Ecto neural progenitor cell (in vitro differentiated cells): Measurements from ENCODE around the gene ADGRG1.
"Not testable (repeated sequence)": the region's sequence is repeated elsewhere in the genome, so short reads cannot be mapped to it uniquely, and the experiment has no call there.

ENCODE experiments used
- DNase-seq: peaks from one replicate; pipeline ENCODE4 v3.0.0-alpha.2; 2018; ENCODE audit warnings: low spot score

The ADGRG1 gene

GRCh38 chr16:57666353-57667047 is 38.1 kb downstream of the ADGRG1 start:
- DNase-seq = no peak

DNA sequence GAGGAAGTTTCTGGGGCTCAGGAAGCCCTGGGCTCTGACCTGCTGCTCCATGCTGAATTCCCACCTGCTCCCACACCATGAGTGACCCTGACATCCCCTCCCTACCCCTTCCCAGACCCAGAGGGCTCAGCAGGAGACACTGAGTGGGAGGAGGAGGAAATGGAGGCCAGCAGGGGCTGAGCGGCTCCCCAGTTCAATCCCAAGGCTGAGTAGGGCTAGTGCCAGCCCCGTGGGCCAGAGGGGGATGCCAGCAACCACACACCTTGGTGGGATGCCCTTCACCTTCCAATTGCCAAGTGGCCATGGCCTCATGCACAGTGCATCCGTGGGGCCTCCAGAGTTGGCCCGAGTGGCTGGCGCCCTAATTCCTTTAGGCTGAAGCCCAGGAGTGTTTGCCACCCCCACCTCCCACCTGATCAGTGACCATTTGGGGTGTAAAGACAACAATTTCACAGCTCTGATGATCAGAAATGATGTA is 38.7 kb downstream of the ADGRG1 start:
- no peak for DNase-seq

DNA sequence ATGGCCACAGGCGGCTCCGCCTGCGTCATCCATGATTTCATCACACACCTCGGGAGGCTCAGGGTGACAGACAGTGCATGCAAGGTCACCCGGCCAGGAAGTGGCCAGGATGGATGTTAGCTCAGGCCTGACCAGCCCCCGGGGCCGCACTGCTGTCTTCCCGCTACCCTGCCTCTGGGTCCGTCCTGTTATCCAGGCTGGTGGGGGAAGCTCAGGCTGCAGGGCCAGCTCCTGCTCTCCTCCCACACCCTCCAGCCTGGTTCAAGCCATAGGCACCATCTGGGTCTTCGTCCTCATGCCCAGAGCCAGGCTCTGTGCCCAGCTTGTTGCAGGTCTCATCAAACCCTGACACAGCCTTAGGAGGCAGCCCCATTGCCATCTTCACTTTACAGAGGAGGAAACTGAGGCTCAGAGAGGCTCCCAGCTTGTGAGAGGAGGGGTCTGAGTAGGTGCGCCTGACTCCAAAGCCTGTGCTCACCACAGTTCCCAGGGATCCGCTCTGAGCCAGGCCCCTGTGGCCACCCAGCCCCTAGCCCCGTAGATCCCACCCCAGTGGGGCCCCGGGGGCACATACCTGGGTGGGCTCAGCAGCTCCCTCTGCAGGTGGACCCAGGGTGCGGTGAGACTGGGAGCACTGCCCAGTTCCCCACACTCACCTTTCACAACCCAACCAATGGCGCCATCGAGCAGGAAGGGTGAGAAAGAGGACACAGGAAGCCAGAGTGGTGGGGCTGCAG is 39.3 kb downstream of the ADGRG1 start:
- DNase-seq = no peak

DNA sequence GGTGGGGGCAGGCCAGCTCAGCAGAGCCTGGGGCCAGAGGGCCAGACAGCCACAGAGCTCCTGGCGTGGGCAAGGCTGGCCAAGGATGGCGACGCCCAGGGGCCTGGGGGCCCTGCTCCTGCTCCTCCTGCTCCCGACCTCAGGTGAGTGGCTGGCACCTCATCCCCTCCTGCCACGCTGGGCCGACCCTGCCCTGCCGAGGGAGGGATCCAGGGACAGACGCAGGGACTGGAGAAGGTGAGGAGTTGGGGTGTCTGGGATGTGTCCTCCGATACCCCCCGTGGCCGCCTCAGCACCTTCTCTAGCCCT is 39.8 kb downstream of the ADGRG1 start, which contains the start of gene ADGRG3:
TSS of gene ADGRG3 (plus strand) at position 44 of the 309 bp plus-strand sequence. CDS start at position 86, 42 bp downstream.
- no peak for DNase-seq

DNA sequence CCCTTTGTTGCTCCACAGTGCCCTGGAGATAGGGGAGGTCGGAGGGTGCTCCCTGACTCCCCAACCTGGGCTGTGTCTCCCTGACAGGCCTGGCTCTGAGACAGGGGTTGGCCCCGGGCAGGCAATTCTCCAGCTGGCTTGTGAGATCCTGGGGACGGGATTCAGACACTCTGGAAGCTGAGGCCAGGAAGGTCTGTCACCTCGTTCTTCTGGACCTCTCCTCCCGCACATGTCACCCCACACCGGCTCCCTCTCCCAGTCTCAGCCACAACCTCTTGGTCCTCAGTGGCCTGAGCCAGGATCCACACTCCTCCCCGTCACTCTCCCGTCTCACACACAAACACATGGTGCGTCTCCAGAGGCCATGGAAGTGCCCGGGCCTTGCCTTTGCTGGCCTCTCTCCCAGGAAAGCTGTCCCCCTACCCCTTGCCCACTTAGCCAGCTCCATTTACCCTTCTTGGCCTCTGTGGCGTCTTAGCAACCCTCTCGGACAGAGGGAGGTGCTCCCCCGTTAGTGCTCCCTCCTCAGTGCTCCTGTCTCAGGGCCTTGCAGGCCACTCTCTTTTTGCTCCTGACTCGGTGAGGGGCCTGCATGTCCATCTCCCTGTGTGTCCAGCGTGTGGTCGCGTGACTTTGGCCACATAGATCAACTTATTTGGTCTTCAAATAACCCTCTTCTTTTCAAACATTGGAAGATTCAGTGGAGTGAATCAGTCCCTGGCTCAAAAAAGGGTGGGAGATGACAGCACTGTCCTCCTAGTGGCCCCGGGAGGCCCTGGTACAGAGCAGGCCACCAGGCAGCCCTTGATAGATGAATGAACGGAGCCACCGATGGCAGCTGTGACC is 40.4 kb downstream of the ADGRG1 start:
- DNase-seq = no peak

DNA sequence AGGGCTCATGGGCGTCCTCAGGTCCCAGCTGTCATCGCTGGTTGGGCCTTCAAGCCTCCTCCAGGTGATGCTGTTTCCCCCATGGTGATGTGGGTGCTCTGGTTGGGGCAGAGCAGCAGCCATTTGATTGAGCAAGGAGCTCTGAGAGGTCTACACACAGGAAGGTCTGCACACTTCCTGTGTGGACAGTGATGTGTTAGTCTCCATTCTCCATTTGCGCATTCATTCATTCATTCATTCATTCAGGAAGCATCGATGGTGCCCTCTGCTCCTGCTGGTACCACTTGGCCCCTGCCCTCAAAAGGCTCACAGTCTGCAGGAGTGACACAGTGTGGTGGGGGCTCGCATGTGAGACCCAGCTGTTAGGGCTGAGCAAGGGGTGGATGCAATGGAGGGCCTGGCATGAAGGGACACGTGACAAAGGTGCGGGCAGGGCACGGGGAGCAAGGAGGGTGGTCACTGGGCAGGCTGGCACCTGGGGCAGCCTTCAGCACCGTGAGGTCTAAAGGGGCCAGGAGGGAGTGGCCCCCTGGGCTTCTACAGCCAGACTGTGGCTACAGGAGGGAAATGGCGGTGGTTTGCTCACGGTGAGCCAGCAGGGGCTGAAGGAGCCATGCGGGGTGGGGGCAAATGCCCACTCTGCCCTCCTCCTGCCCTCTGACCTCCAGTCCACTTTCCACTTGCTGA is 41.2 kb downstream of the ADGRG1 start:
- DNase-seq = no peak

GRCh38 chr16:57670196-57670595 is 41.8 kb downstream of the ADGRG1 start:
- no peak for DNase-seq

DNA sequence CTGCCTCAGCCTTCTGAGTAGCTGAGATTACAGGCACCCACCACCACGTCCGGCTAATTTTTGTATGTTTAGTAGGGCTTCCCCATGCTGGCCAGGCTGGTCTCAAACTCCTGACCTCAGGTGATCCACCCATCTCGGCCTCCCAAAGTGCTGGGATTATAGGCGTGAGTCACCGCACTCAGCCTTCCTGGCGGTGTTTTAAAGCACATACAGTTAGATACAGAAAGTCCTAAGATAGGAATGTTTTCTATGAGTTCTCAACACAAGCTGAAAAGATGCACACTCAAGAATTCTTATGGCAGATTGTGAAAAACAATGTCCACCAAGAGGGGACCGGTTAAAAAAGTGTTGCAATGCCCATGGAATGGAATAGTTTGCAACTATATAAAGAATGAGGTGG is 43.0 kb downstream of the ADGRG1 start:
- DNase-seq = not testable (repeated sequence)

DNA sequence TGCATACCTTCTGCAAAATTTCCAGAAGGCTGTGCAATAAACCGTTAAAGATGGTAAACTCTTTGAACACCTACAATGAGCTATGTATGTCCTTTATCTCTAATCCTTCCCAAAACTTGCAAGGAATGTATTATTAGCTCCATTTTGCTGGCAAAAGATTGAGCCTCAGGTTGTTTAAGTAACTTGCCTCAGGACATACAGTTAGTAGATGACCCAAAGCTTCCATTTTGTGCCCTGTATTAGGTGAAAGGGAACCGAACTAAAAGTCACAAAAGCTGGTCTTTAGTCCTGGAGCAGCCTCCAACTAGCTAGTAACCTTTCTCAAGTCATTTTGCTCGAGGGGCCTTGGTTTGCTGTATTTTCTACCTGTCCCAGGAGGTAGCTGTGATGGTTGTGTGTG is 44.0 kb downstream of the ADGRG1 start:
- no peak for DNase-seq

DNA sequence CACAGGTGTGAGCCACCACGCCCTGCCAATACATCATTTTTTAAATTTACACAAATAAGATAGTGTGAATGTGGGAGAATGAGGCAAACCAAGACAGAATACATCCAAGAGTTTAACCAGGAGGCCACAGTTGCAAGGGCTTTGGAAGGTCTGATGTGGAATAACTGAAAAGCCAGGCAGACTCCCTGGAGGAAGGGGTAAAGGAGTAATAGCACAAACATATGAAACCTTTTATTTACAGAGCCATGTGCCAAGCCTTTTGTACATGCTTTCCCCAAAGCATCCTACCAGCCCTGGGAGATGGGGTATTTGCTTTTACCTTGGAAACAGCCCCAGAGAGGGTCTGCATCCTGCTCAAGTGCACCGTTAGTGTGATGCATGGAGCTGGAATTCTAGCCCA is 44.4 kb downstream of the ADGRG1 start:
- no peak for DNase-seq

GRCh38 chr16:57675741-57676551 is 47.5 kb downstream of the ADGRG1 start:
- DNase-seq = no peak

GRCh38 chr16:57676553-57677085 is 48.2 kb downstream of the ADGRG1 start:
- DNase-seq = no peak

GRCh38 chr16:57677622-57678369 is 49.4 kb downstream of the ADGRG1 start:
- DNase-seq = no peak

GRCh38 chr16:57679016-57679415 is 50.6 kb downstream of the ADGRG1 start:
- DNase-seq = no peak

- DNase-seq = no peak
Measured at GRCh38 chr16:57679767-57680482, 51.5 kb downstream of the ADGRG1 start.

DNA sequence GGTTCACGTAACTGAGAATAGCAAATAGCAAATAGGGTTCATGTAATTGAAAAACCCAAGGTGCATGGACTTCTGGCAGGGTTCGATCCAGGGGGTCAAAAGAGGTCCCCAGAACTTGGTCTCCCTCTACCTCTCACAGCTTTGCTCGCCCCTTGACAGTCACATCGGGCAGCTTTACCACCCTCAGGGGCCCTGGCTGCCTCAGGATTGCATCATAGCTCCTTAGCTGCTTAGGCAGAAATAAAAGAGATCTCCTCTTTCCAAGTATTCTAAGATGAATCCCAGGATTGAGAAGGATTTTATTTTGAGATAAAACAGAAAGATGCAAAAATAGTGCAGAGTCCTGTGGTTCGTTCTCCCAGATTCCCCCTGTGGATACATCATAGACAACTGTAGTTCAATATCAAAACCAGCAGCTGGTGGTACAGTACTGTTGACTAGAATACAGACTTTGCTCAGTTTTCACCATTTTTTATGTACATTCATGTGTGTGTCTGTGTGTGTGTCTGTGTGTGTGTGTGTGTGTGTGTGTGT is 52.5 kb downstream of the ADGRG1 start:
- no peak for DNase-seq

DNA sequence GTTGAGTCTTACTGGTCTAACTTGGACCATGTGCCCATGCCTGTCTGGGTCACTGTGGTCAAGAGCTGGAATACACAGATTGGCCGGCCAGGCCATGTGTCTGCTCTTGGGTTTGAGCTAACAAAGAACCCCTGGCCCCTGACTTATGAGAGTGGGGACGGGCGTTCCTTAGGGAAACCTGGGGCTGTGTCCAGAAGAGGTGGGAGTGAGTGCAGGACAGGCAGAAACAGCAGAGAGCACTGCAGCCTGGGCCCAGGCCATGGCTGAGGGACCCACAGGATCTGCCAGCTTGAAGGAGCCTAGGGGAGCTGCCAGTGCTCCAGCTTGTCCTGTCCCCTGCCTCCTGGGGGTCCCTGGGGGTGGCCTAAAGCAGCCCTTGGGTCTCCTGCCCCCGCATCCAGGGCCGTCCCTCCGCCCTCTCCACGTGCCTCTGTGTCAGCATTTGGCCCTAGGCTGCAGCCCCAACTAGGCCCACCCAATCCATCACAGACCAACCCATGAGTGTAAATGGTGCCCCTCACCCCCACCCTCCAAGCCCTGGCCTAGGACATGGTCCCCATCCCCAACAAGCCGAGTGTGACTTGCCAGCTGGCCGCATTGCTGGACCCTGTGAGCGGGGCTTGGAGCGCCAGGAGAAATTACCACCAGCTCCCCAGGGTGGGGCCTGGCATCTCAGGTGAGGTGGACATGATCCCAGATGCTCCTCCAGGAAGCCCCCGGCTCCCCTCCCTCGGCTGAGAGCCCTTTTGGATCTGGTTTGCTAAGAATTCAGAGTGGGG is 53.7 kb downstream of the ADGRG1 start:
- DNase-seq = no peak

GRCh38 chr16:57682809-57683635 is 54.6 kb downstream of the ADGRG1 start:
- no peak for DNase-seq
